AG09309 (cell line): ENCODE measurements around the gene MYLIP.

Experiments
- DNase-seq: peaks from one replicate; pipeline ENCODE4 v3.0.0-alpha.2; 2010; ENCODE audit warnings: low read depth
- H3K4me3 ChIP-seq: 2 replicates; pipeline ENCODE4 v1.5.1; 2011; ENCODE audit warnings: mild to moderate bottlenecking, low read depth, low read length, moderate library complexity; ENCODE audit not compliant: control insufficient read depth
- CTCF ChIP-seq: IDR thresholded peaks from 2 replicates; pipeline ENCODE4 v1.5.1; 2011; ENCODE audit warnings: mild to moderate bottlenecking, low read depth, low read length, inconsistent platforms; ENCODE audit not compliant: insufficient read depth, control insufficient read depth; ENCODE audit errors: missing control alignments

MYLIP gene

GRCh38 chr6:16136621-16137450 is 8.0 kb downstream of the MYLIP start:
- no peak overlapping the region for H3K4me3 ChIP-seq
- TF ChIP-seq CTCF, result no peak
- peak; percentile 80 for DNase-seq

DNA sequence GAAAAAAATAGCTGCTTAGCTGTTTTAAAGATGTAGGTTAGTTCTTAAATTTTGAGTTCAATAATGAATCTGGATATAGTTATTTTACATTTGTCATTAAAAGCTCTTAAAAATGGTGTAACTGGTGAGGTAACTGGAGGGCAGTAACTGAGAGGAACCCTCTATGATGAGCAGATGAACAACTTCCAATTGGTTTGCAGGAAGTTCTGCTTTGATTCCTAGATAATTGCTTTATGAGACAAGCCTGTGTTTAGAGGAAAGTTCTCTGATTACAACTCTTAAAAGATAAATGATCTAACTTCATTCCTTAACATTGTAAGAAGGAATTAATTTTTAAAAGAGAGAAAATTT is 8.5 kb downstream of the MYLIP start:
- H3K4me3 ChIP-seq, result no peak overlapping the region
- no peak for DNase-seq
- no peak for TF ChIP-seq CTCF

DNA sequence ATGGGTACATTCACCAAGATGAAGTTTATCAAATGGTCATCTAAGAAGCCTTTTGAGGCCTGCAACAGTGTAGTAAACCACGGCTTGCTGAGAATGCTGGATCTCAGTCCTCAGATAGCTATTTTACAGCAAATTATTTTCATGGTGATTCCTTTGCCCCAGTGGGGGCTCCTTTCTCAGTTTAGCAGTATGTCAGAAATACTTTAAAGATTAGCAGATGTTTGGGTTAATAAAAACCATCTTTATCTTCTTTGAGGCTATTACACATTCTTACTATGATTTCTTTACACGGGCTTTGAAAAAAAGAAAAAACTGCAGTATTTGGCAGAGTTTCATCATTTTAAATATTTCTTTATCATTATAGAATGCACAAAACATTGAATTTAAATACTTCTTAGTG is 10.7 kb downstream of the MYLIP start:
- no peak for DNase-seq
- no peak overlapping the region for H3K4me3 ChIP-seq
- TF ChIP-seq CTCF, result no peak

GRCh38 chr6:16140607-16141006 is 11.7 kb downstream of the MYLIP start:
- no peak for TF ChIP-seq CTCF
- H3K4me3 ChIP-seq, result no peak overlapping the region
- DNase-seq, result no peak

DNA sequence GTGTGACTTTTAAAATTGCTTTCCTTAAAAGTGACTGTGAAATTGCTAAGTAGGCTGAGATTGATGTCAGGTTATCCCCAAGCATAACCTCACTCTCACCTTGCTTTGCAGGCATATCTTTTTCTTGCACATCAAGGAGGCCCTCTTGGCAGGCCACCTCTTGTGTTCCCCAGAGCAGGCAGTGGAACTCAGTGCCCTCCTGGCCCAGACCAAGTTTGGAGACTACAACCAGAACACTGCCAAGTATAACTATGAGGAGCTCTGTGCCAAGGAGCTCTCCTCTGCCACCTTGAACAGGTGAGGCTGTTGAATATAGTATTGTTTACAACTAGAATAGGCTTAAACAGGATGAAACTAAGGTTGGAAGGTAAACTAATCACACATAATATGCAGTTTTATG is 12.6 kb downstream of the MYLIP start:
- no peak for TF ChIP-seq CTCF
- no peak overlapping the region for H3K4me3 ChIP-seq
- no peak for DNase-seq

DNA sequence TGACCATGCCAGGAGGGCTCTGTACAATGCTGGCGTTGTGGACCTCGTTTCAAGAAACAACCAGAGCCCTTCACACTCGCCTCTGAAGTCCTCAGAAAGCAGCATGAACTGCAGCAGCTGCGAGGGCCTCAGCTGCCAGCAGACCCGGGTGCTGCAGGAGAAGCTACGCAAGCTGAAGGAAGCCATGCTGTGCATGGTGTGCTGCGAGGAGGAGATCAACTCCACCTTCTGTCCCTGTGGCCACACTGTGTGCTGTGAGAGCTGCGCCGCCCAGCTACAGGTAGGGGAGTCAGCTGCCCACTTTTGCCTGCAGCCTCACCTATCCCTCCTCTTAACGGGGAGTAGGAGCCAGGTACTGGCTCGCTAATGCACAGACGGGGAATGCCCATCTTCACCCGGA is 16.2 kb downstream of the MYLIP start:
- DNase-seq, result no peak
- TF ChIP-seq CTCF, result no peak
- H3K4me3 ChIP-seq, result no peak overlapping the region
